HG02759 (cell line): ENCODE measurements around the gene SMIM35.

Experiments
- ATAC-seq: cut with Tn5 transposase; IDR thresholded peaks from one replicate; pipeline ENCODE4 v1.9.1; 2021; ENCODE audit warnings: mild to moderate bottlenecking, moderate library complexity; ENCODE audit not compliant: unreplicated experiment

The SMIM35 gene

GRCh38 chr11:118060081-118060661 lies 26.6 kb downstream of the SMIM35 start:
- ATAC-seq, result no peak

- no peak for ATAC-seq
Observed at GRCh38 chr11:118059246-118059940, 27.4 kb downstream of the SMIM35 start.

- no peak for ATAC-seq
Observed at GRCh38 chr11:118058311-118059245, 28.2 kb downstream of the SMIM35 start.

GRCh38 chr11:118057251-118058145 lies 29.3 kb downstream of the SMIM35 start:
- no peak for ATAC-seq

- ATAC-seq, result no peak
Observed at GRCh38 chr11:118056806-118057205, 30.0 kb downstream of the SMIM35 start.

GRCh38 chr11:118055966-118056365 lies 30.8 kb downstream of the SMIM35 start:
- ATAC-seq, result no peak

- ATAC-seq, result no peak
Observed at GRCh38 chr11:118054712-118055640, 31.8 kb downstream of the SMIM35 start.

- no peak for ATAC-seq
Observed at GRCh38 chr11:118052581-118053206, 34.1 kb downstream of the SMIM35 start.

- ATAC-seq, result no peak
Observed at GRCh38 chr11:118051611-118052461, 34.9 kb downstream of the SMIM35 start.

GRCh38 chr11:118051136-118051610 lies 35.6 kb downstream of the SMIM35 start:
- no peak for ATAC-seq

- ATAC-seq, result no peak
Observed at GRCh38 chr11:118050208-118050891, 36.4 kb downstream of the SMIM35 start.

- ATAC-seq, result no peak
Observed at GRCh38 chr11:118049771-118050170, 37.0 kb downstream of the SMIM35 start.

GRCh38 chr11:118048472-118049370 lies 38.0 kb downstream of the SMIM35 start:
- ATAC-seq, result no peak

- no peak for ATAC-seq
Observed at GRCh38 chr11:118047749-118048148, 39.0 kb downstream of the SMIM35 start.

- no peak for ATAC-seq
Observed at GRCh38 chr11:118046964-118047700, 39.6 kb downstream of the SMIM35 start.
